Right ventricle myocardium superior (tissue), 1 donor: Measurements from ENCODE around the gene FAHD2A. TPM values are rescaled to one million over a fixed set of nuclear protein-coding genes. Genes with fewer than 3 reads are reported as not detected.
"Not testable (repeated sequence)": the region's sequence is repeated elsewhere in the genome, so short reads cannot be mapped to it uniquely, and the experiment has no call there.

ENCODE experiments used
- ATAC-seq: fragments of 200-7000 bp; cut with Tn5 transposase; one replicate; pipeline ENCODE4 v1.9.1; 2020; ENCODE audit warnings: mild to moderate bottlenecking; ENCODE audit not compliant: poor library complexity
- DNase-seq: peaks from one replicate; pipeline ENCODE4 v3.0.0-alpha.2; 2020
- intact Hi-C: fragments of 100-400 bp; cut with DNase I; formaldehyde crosslinking; loops from one replicate; pipeline ENCODE4 v1.11.2; 2022
- total RNA-seq: library from RNA; stranded (reverse); fragmentation: NEBNext Ultra II Directional; extraction: Animal tissue kit (Norgen Biotek cat#: 25700); gene quantifications from one replicate; pipeline ENCODE4 v1.2.1, GENCODE V29; 2021
- donor health status: DM: no; HTN: yes; CAD: no; lungs with severe emphysema.

Gene FAHD2A
- total RNA-seq, 1 donor from 2014 or later, result 39.9 TPM

DNA sequence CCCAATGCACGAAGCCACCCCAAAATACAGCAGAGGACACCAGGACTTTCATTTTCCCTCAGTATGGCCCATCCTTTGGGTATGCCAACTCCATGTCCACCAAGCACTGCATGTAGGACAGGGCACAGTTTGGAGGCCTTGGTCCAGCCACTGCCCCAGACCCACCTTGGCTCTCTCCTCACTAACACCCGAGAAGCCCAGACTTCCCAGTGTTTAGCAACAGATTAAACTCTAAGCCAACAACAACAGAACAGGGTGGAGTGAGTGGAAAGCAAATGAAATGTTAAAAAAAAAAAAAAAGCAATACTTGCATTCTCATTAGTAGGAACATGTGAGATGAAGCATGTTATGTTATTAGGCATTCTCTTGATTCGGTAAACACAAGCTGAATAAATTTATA lies 12.6 kb downstream of the FAHD2A start:
- DNase-seq, intact Hi-C loops: not testable (repeated sequence)
- ATAC-seq, result peak; percentile 48

DNA sequence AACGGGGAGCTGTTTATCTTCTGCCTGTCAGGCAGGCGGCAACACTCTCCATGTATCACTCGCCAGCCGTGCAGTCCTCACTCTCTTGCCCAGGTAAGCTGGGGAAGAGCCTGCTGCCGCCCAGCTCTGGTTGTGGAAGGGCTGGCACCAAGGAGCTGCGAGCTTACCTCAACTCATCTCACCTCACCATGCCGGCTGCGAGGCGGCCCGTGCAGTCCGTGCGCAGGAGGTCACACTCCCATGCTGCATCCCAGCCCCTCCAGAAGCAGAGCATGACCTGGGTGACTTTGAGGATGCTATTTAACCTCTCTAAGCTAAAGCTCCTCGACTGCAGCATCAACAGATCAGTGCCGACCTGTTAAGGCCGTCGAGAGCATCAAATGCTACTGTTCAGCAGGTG lies 13.1 kb downstream of the FAHD2A start:
- intact Hi-C loops, ATAC-seq, DNase-seq: not testable (repeated sequence)

DNA sequence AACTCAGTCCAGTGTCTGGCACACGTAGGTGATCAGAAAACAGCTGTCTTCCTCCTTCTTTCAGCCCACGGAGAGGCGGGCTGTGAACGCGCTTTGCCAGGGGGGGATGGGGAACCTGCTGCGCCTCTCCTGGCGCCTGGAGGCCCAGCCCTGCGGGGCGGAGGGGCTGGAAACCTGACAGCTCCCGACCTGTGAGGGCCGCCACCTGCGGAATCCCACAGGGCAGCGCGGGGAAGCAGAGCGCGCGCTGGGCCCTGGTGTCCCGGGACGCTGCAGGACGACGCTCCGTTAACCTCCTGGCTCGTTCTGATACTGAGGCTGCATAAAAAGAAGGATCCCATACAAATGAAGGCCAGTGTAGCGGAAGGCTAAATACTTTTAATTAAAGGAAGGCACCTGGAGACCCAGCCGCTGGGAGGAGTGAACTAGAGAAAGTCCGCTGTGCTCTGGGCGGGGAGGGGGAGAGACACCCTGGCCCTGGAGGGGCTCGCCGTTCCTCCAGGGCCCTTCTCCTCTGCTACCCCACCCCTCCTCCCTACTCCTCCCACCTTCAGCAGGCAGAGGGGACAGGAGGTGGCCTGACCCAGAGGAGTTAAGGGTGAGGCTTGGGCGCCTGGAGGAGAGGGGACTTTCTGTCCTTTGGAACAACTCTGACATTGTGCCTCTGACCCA lies 24.8 kb downstream of the FAHD2A start:
- DNase-seq, ATAC-seq, intact Hi-C loops: not testable (repeated sequence)

DNA sequence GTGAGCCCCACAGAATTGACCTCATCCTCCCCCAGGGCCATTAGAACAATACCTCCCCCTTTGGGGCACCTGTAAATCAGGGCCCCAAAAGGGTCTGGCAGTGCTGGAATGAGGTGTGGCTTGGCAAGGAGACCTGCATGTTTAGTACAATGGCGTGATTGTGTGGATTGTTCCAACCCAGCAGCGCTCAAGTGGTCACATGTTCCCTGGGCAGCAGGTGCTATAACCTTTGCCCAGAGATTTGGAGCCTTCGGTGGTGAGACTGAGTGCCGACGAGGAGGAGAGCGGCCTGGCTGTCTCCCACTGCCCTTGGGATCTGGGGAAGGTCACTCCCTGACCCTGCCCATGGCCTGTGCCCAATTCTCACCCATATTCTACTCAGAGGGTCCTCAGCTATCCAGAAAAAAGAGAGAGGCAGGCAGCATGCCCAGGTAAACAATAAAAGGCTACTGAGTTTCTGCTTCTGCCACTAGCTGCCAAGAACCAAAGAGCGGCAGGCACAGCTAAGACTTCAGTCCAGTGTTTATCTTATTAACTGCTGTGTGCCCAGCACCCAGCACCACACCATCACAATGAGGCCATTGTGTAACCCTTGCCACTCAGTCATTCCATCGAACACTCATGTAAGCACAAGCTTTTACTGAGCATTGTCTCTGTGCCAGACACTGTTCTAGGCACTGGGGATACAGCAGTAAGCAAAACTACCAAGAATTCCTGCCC lies 27.4 kb downstream of the FAHD2A start:
- intact Hi-C loops, DNase-seq: not testable (repeated sequence)
- ATAC-seq, result peak; percentile 86

DNA sequence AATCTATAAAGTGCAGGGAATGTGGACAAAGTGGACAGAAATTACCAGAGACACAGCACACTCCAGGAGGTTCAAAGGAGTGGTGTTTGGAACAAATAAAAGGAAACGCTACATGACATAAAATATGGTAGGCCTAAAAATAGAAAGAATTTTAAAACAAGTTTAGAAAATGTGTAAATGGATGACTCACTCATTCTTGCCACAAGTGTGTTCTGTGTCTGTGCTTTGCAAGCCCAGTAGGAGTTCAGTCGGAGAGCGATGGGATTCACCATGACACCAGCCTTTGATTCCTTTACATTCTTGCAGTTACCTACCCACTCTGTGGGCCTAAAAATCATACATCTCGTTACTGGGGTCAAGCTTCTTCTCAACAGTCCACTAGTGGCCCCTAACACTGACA lies 30.9 kb downstream of the FAHD2A start:
- intact Hi-C loops, DNase-seq, ATAC-seq: not testable (repeated sequence)

DNA sequence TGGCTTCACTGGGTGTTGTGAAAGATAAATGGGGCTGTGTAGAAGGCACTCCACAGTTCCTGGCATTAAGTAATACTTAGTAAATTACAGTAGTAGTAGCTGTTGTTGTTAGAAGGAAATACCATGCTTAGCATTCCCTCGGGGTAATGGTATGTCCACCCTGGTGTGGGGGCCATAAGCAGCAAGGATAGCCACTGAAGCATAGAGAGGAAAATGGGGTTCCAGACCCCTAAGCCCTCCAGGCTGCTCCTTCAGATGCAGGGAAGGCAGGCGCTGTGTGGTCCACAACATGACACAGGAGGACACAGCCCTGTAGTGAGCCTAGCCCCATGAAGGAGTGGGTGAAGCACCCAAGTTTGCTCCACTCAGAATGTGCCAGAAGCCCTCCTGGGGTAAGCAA lies 31.5 kb downstream of the FAHD2A start:
- DNase-seq, intact Hi-C loops: not testable (repeated sequence)
- peak; percentile 2 for ATAC-seq

DNA sequence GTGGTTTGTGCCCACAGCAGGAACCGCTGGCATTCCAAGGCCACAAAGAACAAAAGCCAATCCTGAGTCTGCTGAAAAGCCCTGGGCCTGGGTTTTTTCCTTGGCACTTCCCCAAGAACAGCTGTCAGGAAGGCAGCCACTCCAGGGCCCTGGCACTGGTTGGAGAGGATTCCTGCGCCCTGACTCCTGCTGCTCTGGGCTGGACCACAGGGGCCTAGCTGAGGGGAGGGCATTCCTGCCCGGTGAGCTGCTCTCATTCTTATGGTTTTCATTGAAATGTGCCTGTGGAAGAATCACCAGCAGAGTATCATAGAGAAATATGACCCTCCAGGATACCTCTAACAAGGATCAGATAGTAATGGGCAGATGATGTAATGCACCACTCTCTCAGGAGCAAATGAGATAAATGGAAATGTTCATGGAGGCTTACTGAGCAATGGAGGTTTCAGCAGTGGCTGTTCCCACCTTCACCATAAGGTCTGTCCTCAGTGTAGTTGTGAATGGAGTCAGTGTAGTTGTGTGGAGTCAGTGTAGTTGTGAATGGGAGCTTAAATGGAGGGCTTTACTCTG lies 32.1 kb downstream of the FAHD2A start:
- intact Hi-C loops, result not testable (repeated sequence)
- DNase-seq (peak; percentile 49), ATAC-seq (peak; percentile 86)

DNA sequence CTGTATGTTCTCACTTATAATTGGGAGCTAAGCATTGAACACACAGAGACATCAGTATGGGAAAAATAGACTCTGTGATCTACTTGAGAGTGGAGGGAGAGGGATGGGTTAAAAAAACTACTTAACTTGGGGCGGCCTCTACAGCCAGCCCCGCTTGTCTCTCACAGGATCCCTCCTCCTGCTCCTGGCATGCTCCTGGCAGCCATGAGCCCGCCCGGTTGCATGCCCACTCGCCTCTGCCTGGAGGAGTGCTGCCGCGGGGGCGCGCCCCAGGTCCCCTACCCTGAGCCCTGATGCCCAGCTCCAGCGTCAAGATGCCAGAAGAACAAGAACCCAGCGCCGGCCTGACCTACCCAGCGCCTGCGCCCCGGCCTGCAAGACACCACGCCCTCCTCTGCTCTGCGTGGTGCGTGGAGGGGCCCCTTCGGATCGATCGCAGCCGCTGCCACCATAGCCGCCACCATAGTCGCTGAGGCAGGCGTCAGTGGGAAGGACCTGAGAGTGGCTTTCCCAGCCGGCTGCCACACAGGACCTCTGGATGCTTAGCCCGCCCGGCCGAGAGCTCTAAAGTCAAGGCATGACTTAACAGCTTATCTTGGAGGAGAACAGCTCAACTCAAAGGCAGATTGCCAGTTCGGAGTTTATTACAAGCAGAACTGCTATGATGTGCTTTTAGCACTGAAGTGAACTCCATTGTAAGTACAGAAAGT lies 32.8 kb downstream of the FAHD2A start:
- DNase-seq, intact Hi-C loops: not testable (repeated sequence)
- peak; percentile 68 for ATAC-seq

DNA sequence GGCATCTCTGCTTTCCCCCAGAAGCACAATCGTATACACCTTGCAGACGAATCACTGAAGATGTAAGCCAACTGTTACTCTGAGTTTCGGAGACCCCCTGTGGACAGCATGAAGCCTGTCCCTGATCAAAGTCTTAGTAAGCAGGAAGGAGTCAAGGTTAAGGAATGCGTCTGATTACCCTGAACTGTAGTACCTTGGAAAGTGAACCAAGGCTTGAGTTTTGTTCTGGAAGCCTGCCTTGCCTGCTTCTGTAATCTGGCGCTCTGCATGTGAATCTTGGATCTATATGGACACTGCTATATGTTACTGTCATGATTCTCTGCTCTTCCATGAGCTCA lies 33.3 kb downstream of the FAHD2A start:
- DNase-seq, ATAC-seq, intact Hi-C loops: not testable (repeated sequence)

DNA sequence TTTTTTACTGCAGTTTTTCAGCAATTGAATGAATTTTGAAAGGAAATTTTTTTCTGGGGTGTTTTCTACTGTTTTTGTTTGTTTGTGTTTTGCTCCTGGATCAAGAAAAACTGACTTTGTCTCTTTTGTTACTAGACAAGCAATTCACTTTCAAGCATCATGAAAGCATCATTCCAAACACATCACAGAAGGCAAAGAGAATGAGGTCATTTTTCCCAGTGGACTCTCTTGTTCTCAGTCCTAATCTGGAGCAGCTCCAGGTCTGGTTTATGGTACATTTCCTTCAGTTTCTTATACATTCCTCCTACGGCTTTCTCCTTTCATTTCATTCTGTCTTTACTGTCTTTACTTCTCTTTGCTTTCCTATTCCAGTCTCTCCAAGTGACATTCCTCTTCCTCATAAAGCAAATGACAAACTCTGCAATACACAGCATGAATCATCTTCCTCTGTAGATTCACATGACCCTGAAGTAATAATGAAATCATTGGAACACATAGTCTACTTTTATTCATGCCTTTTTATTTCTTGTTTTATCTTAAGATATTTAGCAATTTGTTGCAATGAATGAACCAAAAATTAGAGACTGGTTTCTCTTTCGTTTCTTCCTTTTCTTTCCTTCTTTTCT lies 40.1 kb downstream of the FAHD2A start:
- DNase-seq, intact Hi-C loops: not testable (repeated sequence)
- peak; percentile 73 for ATAC-seq

DNA sequence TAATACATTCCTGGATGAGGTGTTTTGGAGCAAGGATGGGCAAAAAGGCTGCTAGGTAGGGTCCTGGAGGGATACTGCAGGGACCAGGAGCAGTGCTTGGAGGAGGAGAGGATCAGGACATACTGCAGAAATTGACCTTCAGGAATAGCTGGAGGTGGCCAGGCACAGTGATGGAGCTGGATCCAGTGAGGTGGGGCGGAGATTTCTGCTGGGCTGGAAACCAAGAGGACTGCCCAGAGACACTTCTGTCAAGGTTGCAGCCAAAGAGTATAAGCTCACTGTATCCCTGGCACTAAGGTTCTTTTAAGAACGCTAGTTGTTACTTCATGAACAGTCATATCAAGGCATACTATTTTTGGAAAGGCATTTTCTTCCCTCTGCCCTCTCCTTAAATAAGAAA lies 42.8 kb downstream of the FAHD2A start:
- DNase-seq, intact Hi-C loops: not testable (repeated sequence)
- ATAC-seq, result peak; percentile 60

DNA sequence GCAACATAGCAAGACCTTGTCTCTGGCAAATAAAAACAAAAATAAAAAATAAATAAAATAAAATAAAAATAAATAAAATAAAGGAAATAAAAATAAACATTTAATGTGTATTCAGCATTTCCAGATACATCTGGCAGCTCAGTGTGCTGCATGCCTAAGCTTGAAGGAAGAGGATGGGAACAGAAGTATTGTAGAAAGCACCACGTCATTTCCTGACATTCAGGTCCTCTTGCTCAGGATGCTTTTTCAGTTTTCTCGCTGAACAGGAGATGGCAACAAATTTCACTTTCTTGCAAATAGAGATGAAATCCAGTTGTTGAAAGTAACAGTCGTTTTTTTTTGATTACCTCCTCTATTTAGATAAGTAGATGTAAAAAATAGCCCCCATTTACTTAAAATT lies 60.8 kb downstream of the FAHD2A start:
- intact Hi-C loops, result not testable (repeated sequence)

More for the DNA sequence above, 60.8 kb downstream of the FAHD2A start:
- not testable (repeated sequence) for ATAC-seq, DNase-seq

Other genes starting within 250 kb of the FAHD2A start
- 14.7 TPM for gene ZNF514, start 242.9 kb upstream of the FAHD2A start, total RNA-seq
- gene ZNF2, start 236.9 kb upstream of the FAHD2A start, total RNA-seq, result 5.0 TPM
- gene ZNF892, start 195.2 kb upstream of the FAHD2A start, total RNA-seq, result 2.9 TPM
- 0.54 TPM for gene PROM2, start 128.3 kb upstream of the FAHD2A start, total RNA-seq
- 8.4 TPM for gene KCNIP3, start 105.4 kb upstream of the FAHD2A start, total RNA-seq
- not detected for gene TRIM43B, start 82.0 kb downstream of the FAHD2A start, total RNA-seq
- not detected for gene TRIM43, start 189.3 kb downstream of the FAHD2A start, total RNA-seq